ENCODE measurements around the gene CDKAL1.

DNA sequence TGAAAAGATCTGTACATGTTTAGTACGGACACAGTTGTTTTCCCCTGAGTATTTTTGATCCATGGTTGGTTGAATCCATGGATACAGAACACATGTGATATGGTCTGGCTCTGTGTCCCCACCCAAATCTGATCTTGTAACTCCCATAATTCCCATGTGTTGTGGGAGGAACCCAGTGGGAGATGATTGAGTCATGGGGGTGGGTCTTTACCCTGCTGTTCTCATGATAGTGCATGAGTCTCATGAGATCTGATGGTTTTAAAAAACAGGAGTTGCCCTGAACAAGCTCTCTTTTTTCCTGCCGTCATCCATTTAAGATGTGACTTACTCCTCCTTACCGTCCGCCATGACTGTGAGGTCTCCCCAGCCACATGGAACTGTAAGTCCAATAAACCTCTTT lies 139.2 kb downstream of the CDKAL1 start:
- TF ChIP-seq ATF2 (IDR thresholded peaks at IDR 0.05; ENCODE audit: low read length) (no peak), NFIC (IDR thresholded peaks at IDR 0.05; ENCODE audit: low read depth, low read length) (no peak), POLR2AphosphoS2 (IDR thresholded peaks at IDR 0.05; ENCODE audit: low read depth, low read length) (no peak), FOS (IDR thresholded peaks at IDR 0.05; ENCODE audit: borderline replicate concordance, extremely low read depth, insufficient read length) (no peak), GABPA (IDR thresholded peaks at IDR 0.05; ENCODE audit: low read depth) (no peak)
- TF ChIP-seq, protein P1, sequence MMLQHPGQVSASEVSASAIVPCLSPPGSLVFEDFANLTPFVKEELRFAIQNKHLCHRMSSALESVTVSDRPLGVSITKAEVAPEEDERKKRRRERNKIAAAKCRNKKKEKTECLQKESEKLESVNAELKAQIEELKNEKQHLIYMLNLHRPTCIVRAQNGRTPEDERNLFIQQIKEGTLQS (IDR thresholded peaks at IDR 0.05; ENCODE audit: borderline replicate concordance, extremely low read depth, low read depth, low read length), result no peak
